ENCODE data around the gene FERMT3.

Gene FERMT3

GRCh38 chr11:64265176-64266160 lies 58.9 kb downstream of the FERMT3 start:
- peaks cover 37% of the 10 kb centered on the region for H3K36me3 ChIP-seq (ENCODE audit: control insufficient read depth, low read depth, low read length)

GRCh38 chr11:64266339-64266738 lies 59.8 kb downstream of the FERMT3 start:
- Histone ChIP-seq H3K27ac (ENCODE audit: low read length) (no peak overlapping the region), H3K4me3 (ENCODE audit: low read length) (no peak overlapping the region), H3K9me3 (ENCODE audit: control insufficient read depth, low read depth, low read length) (no peaks in the 10 kb centered on the region), H3K27me3 (ENCODE audit: control insufficient read depth, insufficient read depth, low read length) (no peaks in the 10 kb centered on the region), H3K9ac (ENCODE audit: low read length) (no peak overlapping the region), H3K4me1 (ENCODE audit: control insufficient read depth, low read depth, low read length) (peaks cover 8% of the 10 kb centered on the region), H3K36me3 (ENCODE audit: control insufficient read depth, low read depth, low read length) (peaks cover 33% of the 10 kb centered on the region)

More at GRCh38 chr11:64265176-64266160, 58.9 kb downstream of the FERMT3 start:
- Histone ChIP-seq H3K9me3 (ENCODE audit: control insufficient read depth, low read depth, low read length) (no peaks in the 10 kb centered on the region), H3K4me3 (ENCODE audit: low read length) (no peak overlapping the region), H3K27ac (ENCODE audit: low read length) (no peak overlapping the region), H3K4me1 (ENCODE audit: control insufficient read depth, low read depth, low read length) (peaks cover 8% of the 10 kb centered on the region), H3K9ac (ENCODE audit: low read length) (no peak overlapping the region), H3K27me3 (ENCODE audit: control insufficient read depth, insufficient read depth, low read length) (no peaks in the 10 kb centered on the region)

- peaks cover 26% of the 10 kb centered on the region for H3K36me3 ChIP-seq (ENCODE audit: control insufficient read depth, low read depth, low read length)
- H3K27me3 ChIP-seq (ENCODE audit: control insufficient read depth, insufficient read depth, low read length), result no peaks in the 10 kb centered on the region
- no peak overlapping the region for H3K9ac ChIP-seq (ENCODE audit: low read length)
- H3K4me3 ChIP-seq (ENCODE audit: low read length), result no peak overlapping the region
- H3K4me1 ChIP-seq (ENCODE audit: control insufficient read depth, low read depth, low read length), result peaks cover 8% of the 10 kb centered on the region
- no peak overlapping the region for H3K27ac ChIP-seq (ENCODE audit: low read length)
- no peaks in the 10 kb centered on the region for H3K9me3 ChIP-seq (ENCODE audit: control insufficient read depth, low read depth, low read length)
These were observed 60.9 kb downstream of the FERMT3 start for GRCh38 chr11:64267207-64267945.

GRCh38 chr11:64268025-64268892 lies 61.7 kb downstream of the FERMT3 start:
- Histone ChIP-seq H3K9me3 (ENCODE audit: control insufficient read depth, low read depth, low read length) (no peaks in the 10 kb centered on the region), H3K27me3 (ENCODE audit: control insufficient read depth, insufficient read depth, low read length) (no peaks in the 10 kb centered on the region), H3K36me3 (ENCODE audit: control insufficient read depth, low read depth, low read length) (peaks cover 17% of the 10 kb centered on the region), H3K9ac (ENCODE audit: low read length) (peak overlapping the region; percentile 69), H3K4me1 (ENCODE audit: control insufficient read depth, low read depth, low read length) (peaks cover 7% of the 10 kb centered on the region), H3K27ac (ENCODE audit: low read length) (no peak overlapping the region), H3K4me3 (ENCODE audit: low read length) (peak overlapping the region; percentile 76)

GRCh38 chr11:64268893-64269539 lies 62.5 kb downstream of the FERMT3 start:
- H3K27me3 ChIP-seq (ENCODE audit: control insufficient read depth, insufficient read depth, low read length), result no peaks in the 10 kb centered on the region
- peaks cover 6% of the 10 kb centered on the region for H3K4me1 ChIP-seq (ENCODE audit: control insufficient read depth, low read depth, low read length)
- no peak overlapping the region for H3K27ac ChIP-seq (ENCODE audit: low read length)
- peak overlapping the region; percentile 69 for H3K9ac ChIP-seq (ENCODE audit: low read length)
- H3K9me3 ChIP-seq (ENCODE audit: control insufficient read depth, low read depth, low read length), result no peaks in the 10 kb centered on the region
- peak overlapping the region; percentile 76 for H3K4me3 ChIP-seq (ENCODE audit: low read length)
- peaks cover 15% of the 10 kb centered on the region for H3K36me3 ChIP-seq (ENCODE audit: control insufficient read depth, low read depth, low read length)

GRCh38 chr11:64269540-64270220 lies 63.2 kb downstream of the FERMT3 start:
- peaks cover 6% of the 10 kb centered on the region for H3K4me1 ChIP-seq (ENCODE audit: control insufficient read depth, low read depth, low read length)
- H3K4me3 ChIP-seq (ENCODE audit: low read length), result peak overlapping the region; percentile 76
- H3K9ac ChIP-seq (ENCODE audit: low read length), result peak overlapping the region; percentile 69
- peak overlapping the region; percentile 53 for H3K27ac ChIP-seq (ENCODE audit: low read length)
- H3K36me3 ChIP-seq (ENCODE audit: control insufficient read depth, low read depth, low read length), result peaks cover 13% of the 10 kb centered on the region
- H3K9me3 ChIP-seq (ENCODE audit: control insufficient read depth, low read depth, low read length), result no peaks in the 10 kb centered on the region
- H3K27me3 ChIP-seq (ENCODE audit: control insufficient read depth, insufficient read depth, low read length), result no peaks in the 10 kb centered on the region
